H1 (cell line): ENCODE data around the gene KCTD10. TPM values are rescaled to one million over a fixed set of nuclear protein-coding genes. Genes with fewer than 3 reads are reported as not detected.
A peak's percentile ranks its signal among the peaks of the same experiment; 100 is the strongest.

Source experiments
- CTCF ChIA-PET: fragments of 300-600 bp; sonication (Branson Sonifier 250); formaldehyde crosslinking; loops from one replicate; lab custom pipeline; 2021; ENCODE audit not compliant: partially characterized antibody; lab: Charles Lee
- POLR2A ChIA-PET: fragments of 300-600 bp; sonication (Branson Sonifier 250); formaldehyde crosslinking; loops from one replicate; lab custom pipeline; 2021; ENCODE audit warnings: inconsistent platforms; ENCODE audit not compliant: partially characterized antibody; lab: Charles Lee
- DNase-seq, 2 experiments: peaks; one replicate each; pipeline versions ENCODE4 v3.0.0 to v3.0.0-alpha.2; 2010 to 2022; ENCODE audit warnings: low spot score in 2 of 2, low read depth in 1 of 2, mixed read lengths in 1 of 2
- FAIRE-seq: peaks from 2 replicates; lab custom pipeline; 2011; peaks lifted over from hg19 to GRCh38; lab: Jason Lieb, UNC
- H2AFZ ChIP-seq: 2 replicates; pipeline ENCODE4 v1.8.1; 2012; ENCODE audit warnings: low read length, inconsistent platforms
- H2AK5ac ChIP-seq: 2 replicates; pipeline ENCODE4 v1.6.1; 2013; ENCODE audit warnings: low read depth, low read length
- H2BK120ac ChIP-seq: replicated peaks from 2 replicates; pipeline ENCODE3; 2013; ENCODE audit warnings: low read depth, low read length, inconsistent platforms
- H2BK12ac ChIP-seq: 2 replicates; pipeline ENCODE4 v1.6.1; 2013; ENCODE audit warnings: low read depth, low read length
- H2BK15ac ChIP-seq: 2 replicates; pipeline ENCODE4 v1.6.1; 2013; ENCODE audit warnings: low read length
- H2BK20ac ChIP-seq: 2 replicates; pipeline ENCODE4 v1.6.1; 2013; ENCODE audit warnings: low read length
- H2BK5ac ChIP-seq: 2 replicates; pipeline ENCODE4 v1.6.1; 2013; ENCODE audit warnings: low read depth, low read length
- H3K14ac ChIP-seq: 2 replicates; pipeline ENCODE4 v1.6.1; 2013; ENCODE audit warnings: inconsistent platforms; ENCODE audit not compliant: insufficient read length
- H3K18ac ChIP-seq: 2 replicates; pipeline ENCODE4 v1.6.1; 2013; ENCODE audit warnings: low read length; ENCODE audit errors: extremely low read depth
- H3K23ac ChIP-seq: 2 replicates; pipeline ENCODE4 v1.6.1; 2013; ENCODE audit warnings: inconsistent platforms; ENCODE audit not compliant: insufficient read length
- H3K23me2 ChIP-seq: 2 replicates; pipeline ENCODE4 v1.6.1; 2013; ENCODE audit warnings: low read depth, low read length
- H3K27ac ChIP-seq: 2 replicates; pipeline ENCODE4 v1.6.1; 2011; ENCODE audit warnings: low read depth, low read length, inconsistent platforms
- H3K27me3 ChIP-seq, 4 experiments: replicated peaks in 1 of 4; 1 replicate in 1 of 4; 2 replicates in 3 of 4; pipeline versions ENCODE4 v1.6.1 to v1.8.1; 2011 to 2013; ENCODE audit warnings: low read length in 3 of 4, mild to moderate bottlenecking in 3 of 4, inconsistent platforms in 2 of 4, mixed read lengths in 2 of 4, moderate library complexity in 1 of 4; ENCODE audit not compliant: control insufficient read depth in 3 of 4, insufficient read depth in 3 of 4; ENCODE audit errors: extremely low read depth in 1 of 4
- H3K36me3 ChIP-seq, 4 experiments: 2 replicates each; pipeline versions ENCODE4 v1.6.1 to v1.8.1; 2011 to 2013; ENCODE audit warnings: mild to moderate bottlenecking in 4 of 4, low read length in 3 of 4, moderate library complexity in 2 of 4, control low read depth in 1 of 4, inconsistent platforms in 1 of 4; ENCODE audit not compliant: insufficient read depth in 4 of 4, control insufficient read depth in 2 of 4
- H3K4ac ChIP-seq: replicated peaks from 2 replicates; pipeline ENCODE3; 2013; ENCODE audit warnings: low read length, low read depth, mixed read lengths, inconsistent platforms; ENCODE audit not compliant: insufficient read length
- H3K4me1 ChIP-seq, 4 experiments: replicated peaks in 1 of 4; 1 replicate in 1 of 4; 2 replicates in 3 of 4; pipeline versions ENCODE4 v1.6.1 to v1.8.1; 2011 to 2013; ENCODE audit warnings: low read length in 3 of 4, inconsistent platforms in 2 of 4, mixed read lengths in 1 of 4; ENCODE audit not compliant: insufficient read depth in 4 of 4, control insufficient read depth in 3 of 4
- H3K4me2 ChIP-seq, 2 experiments: 2 replicates each; pipeline versions ENCODE4 v1.6.1 to v1.8.1; 2011 to 2013; ENCODE audit warnings: low read depth in 2 of 2, low read length in 2 of 2, control low read depth in 1 of 2, inconsistent platforms in 1 of 2, mild to moderate bottlenecking in 1 of 2; ENCODE audit not compliant: insufficient read depth in 1 of 2
- H3K4me3 ChIP-seq, 4 experiments: fragments of 200-600, 300-600 bp in 1 of 4; sonication (generic), shearing (Covaris generic), sonication (Bioruptor Twin) in 1 of 4; 2 replicates each; pipeline versions ENCODE4 v1.5.1 to v1.8.1; 2011 to 2016; ENCODE audit warnings: low read length in 4 of 4, low read depth in 3 of 4, control low read depth in 2 of 4, inconsistent platforms in 2 of 4, mild to moderate bottlenecking in 2 of 4, mixed read lengths in 1 of 4, moderate library complexity in 1 of 4; ENCODE audit not compliant: insufficient read depth in 2 of 4; ENCODE audit errors: extremely low read depth in 1 of 4
- H3K56ac ChIP-seq: replicated peaks from 2 replicates; pipeline ENCODE3; 2013; ENCODE audit warnings: low read depth, mild to moderate bottlenecking, mixed read lengths, low read length, inconsistent platforms; ENCODE audit not compliant: insufficient read length
- H3K79me1 ChIP-seq: 2 replicates; pipeline ENCODE4 v1.6.1; 2013; ENCODE audit warnings: low read depth, low read length, control low read depth
- H3K79me2 ChIP-seq, 2 experiments: 2 replicates each; pipeline versions ENCODE4 v1.6.1 to v1.8.1; 2012 to 2013; ENCODE audit warnings: low read length in 2 of 2, mild to moderate bottlenecking in 2 of 2, inconsistent platforms in 1 of 2; ENCODE audit not compliant: insufficient read depth in 2 of 2, control insufficient read depth in 1 of 2
- H3K9ac ChIP-seq, 4 experiments: replicated peaks in 1 of 4; 1 replicate in 1 of 4; 2 replicates in 3 of 4; pipeline versions ENCODE4 v1.6.1 to v1.8.1; 2011 to 2013; ENCODE audit warnings: low read depth in 3 of 4, low read length in 3 of 4, control low read depth in 2 of 4, mild to moderate bottlenecking in 2 of 4, moderate library complexity in 2 of 4, inconsistent platforms in 1 of 4; ENCODE audit errors: extremely low read depth in 1 of 4
- H3K9me3 ChIP-seq, 2 experiments: 2 replicates each; pipeline versions ENCODE4 v1.6.1 to v1.8.1; 2012 to 2013; ENCODE audit warnings: mild to moderate bottlenecking in 2 of 2, moderate library complexity in 2 of 2, control low read depth in 1 of 2, inconsistent platforms in 1 of 2, low read depth in 1 of 2, low read length in 1 of 2, mixed read lengths in 1 of 2; ENCODE audit not compliant: insufficient read depth in 2 of 2
- H4K20me1 ChIP-seq, 2 experiments: replicated peaks in 1 of 2; 2 replicates each; pipeline versions ENCODE3 to v1.8.1; 2011 to 2013; ENCODE audit warnings: inconsistent platforms in 2 of 2, low read length in 2 of 2, mild to moderate bottlenecking in 1 of 2; ENCODE audit not compliant: insufficient read depth in 2 of 2, control insufficient read depth in 1 of 2
- H4K5ac ChIP-seq: 2 replicates; pipeline ENCODE4 v1.6.1; 2013; ENCODE audit warnings: low read length, low read depth, mixed read lengths, inconsistent platforms; ENCODE audit not compliant: insufficient read length
- H4K8ac ChIP-seq: 2 replicates; pipeline ENCODE4 v1.8.0; 2013; ENCODE audit warnings: mild to moderate bottlenecking, moderate library complexity, low read length, inconsistent platforms; ENCODE audit not compliant: insufficient read depth; ENCODE audit errors: extremely low read depth
- H4K91ac ChIP-seq: replicated peaks from 2 replicates; pipeline ENCODE3; 2013; ENCODE audit warnings: low read length, mixed read lengths, inconsistent platforms; ENCODE audit not compliant: insufficient read length
- BRCA1 ChIP-seq: IDR thresholded peaks from 2 replicates; pipeline ENCODE4 v1.6.1; 2012; ENCODE audit warnings: low read depth, low read length, improper control_type of control experiment
- CREB1 ChIP-seq: IDR thresholded peaks from 2 replicates; pipeline ENCODE4 v1.6.1; 2012; ENCODE audit warnings: inconsistent platforms
- EZH2 ChIP-seq: fragments of 200-600 bp; sonication (generic); IDR thresholded peaks from 2 replicates; pipeline ENCODE4 v1.7.1; 2012; ENCODE audit warnings: low read depth, mild to moderate bottlenecking, moderate library complexity, low read length, inconsistent platforms; ENCODE audit not compliant: severe bottlenecking
- JUN ChIP-seq: IDR thresholded peaks from 2 replicates; pipeline ENCODE4 v1.6.1; 2011; ENCODE audit warnings: low read depth, mild to moderate bottlenecking, improper control_type of control experiment, low read length
- KDM4A ChIP-seq: IDR thresholded peaks from one replicate; pipeline ENCODE4 v1.7.1; 2012; ENCODE audit warnings: low read depth, mild to moderate bottlenecking, moderate library complexity, low read length, inconsistent platforms; ENCODE audit not compliant: severe bottlenecking
- KDM5A ChIP-seq: fragments of 200-600 bp; IDR thresholded peaks from 2 replicates; pipeline ENCODE4 v1.7.1; 2012; ENCODE audit warnings: mild to moderate bottlenecking, low read length, inconsistent platforms, mixed read lengths
- MAX ChIP-seq: IDR thresholded peaks from 2 replicates; pipeline ENCODE4 v1.6.1; 2012; ENCODE audit warnings: inconsistent platforms
- RBBP5 ChIP-seq: IDR thresholded peaks from 2 replicates; pipeline ENCODE4 v1.7.1; 2012; ENCODE audit warnings: low read depth, mild to moderate bottlenecking, inconsistent platforms, low read length, moderate library complexity, borderline replicate concordance
- RFX5 ChIP-seq: IDR thresholded peaks from 2 replicates; pipeline ENCODE4 v1.6.1; 2011; ENCODE audit warnings: low read depth, low read length, improper control_type of control experiment, borderline replicate concordance
- RNF2 ChIP-seq: fragments of 200-900, 300-1000 bp; sonication (generic); IDR thresholded peaks from 2 replicates; pipeline ENCODE4 v1.7.1; 2016; ENCODE audit warnings: borderline replicate concordance, low read depth, mild to moderate bottlenecking, antibody characterized with exemption, low read length; ENCODE audit not compliant: poor library complexity, severe bottlenecking; ENCODE audit errors: missing control alignments
- SP2 ChIP-seq: IDR thresholded peaks from 2 replicates; pipeline ENCODE4 v1.6.1; 2012; ENCODE audit warnings: mild to moderate bottlenecking, low read length, inconsistent platforms
- SUZ12 ChIP-seq: fragments of 200-600 bp; sonication (generic); IDR thresholded peaks from 2 replicates; pipeline ENCODE4 v1.6.1; 2012; ENCODE audit warnings: mild to moderate bottlenecking, inconsistent platforms, low read length, moderate library complexity, mixed read lengths
- TAF7 ChIP-seq: optimal IDR thresholded peaks from 2 replicates; pipeline ENCODE3; 2011; ENCODE audit warnings: low read depth, mild to moderate bottlenecking, inconsistent platforms, low read length, moderate library complexity, borderline replicate concordance
- TCF12 ChIP-seq: IDR thresholded peaks from 2 replicates; pipeline ENCODE4 v1.6.1; 2011; ENCODE audit warnings: low read depth, mild to moderate bottlenecking, low read length
- WGBS, 2 experiments: shearing (Covaris generic) in 1 of 2; methylation state at CpG; one replicate each; pipeline versions ENCODE4 v1.1.6 to v1.1.7; 2013 to 2015; ENCODE audit warnings: low lambda C conversion rate in 2 of 2, mixed read lengths in 2 of 2, inconsistent platforms in 1 of 2, low coverage in 1 of 2, missing lambda C conversion rate in 1 of 2; ENCODE audit not compliant: insufficient replicate concordance in 2 of 2, insufficient coverage in 1 of 2, insufficient read length in 1 of 2; ENCODE audit errors: extremely low coverage in 1 of 2, missing lambda C conversion rate in 1 of 2; 5-methylcytosine and 5-hydroxymethylcytosine counted together
- polyA plus RNA-seq, 7 experiments: library from polyadenylated mRNA; depleted of rRNA in 3 of 7; stranded (reverse) in 5 of 7; unstranded in 2 of 7; fragments of >200 nt in 5 of 7; fragments of 200-250 nt in 2 of 7; gene quantifications; 1 replicate in 5 of 7; 2 replicates in 1 of 7; 4 replicates in 1 of 7; pipeline versions ENCODE4 v1.2.1 to v1.2.3, GENCODE V29; 2011 to 2013; ENCODE audit warnings: missing spikeins in 2 of 7, mixed read lengths in 2 of 7
- total RNA-seq: library from RNA; stranded (reverse); fragmentation: NEBNext Ultra II Directional; extraction: Animal tissue kit (Norgen Biotek cat#: 25700); gene quantifications from 2 replicates; pipeline ENCODE4 v1.2.1, GENCODE V29; 2021

KCTD10 gene
- total and polyA plus RNA-seq, 2 of the 8 experiments (the other 6 are each of a cell fraction or from before 2014, with no cell fraction given), result 45.3 to 52.4 TPM

- no peaks in the 10 kb centered on the region for H3K23me2 ChIP-seq
- H3K27ac ChIP-seq, result no peak overlapping the region
- H2BK120ac ChIP-seq, result no peak overlapping the region
- H3K79me1 ChIP-seq, result peaks cover 3% of the 10 kb centered on the region
- H3K27me3 ChIP-seq, result no peaks in the 10 kb centered on the region
- no peak overlapping the region for H3K4me3 ChIP-seq
- no peak overlapping the region for H4K91ac ChIP-seq
- 91% methylated on average over 4 of the region's 4 CpGs; no CpG with 5 or more reads in 1 of the 2 experiments for WGBS, 2 experiments
- H4K5ac ChIP-seq, result no peak overlapping the region
- DNase-seq, result no peak
- no peak overlapping the region for H3K4ac ChIP-seq
- no peak overlapping the region for H2AK5ac ChIP-seq
- H3K9me3 ChIP-seq, result no peaks in the 10 kb centered on the region
- CTCF ChIA-PET, result interaction anchor here (0.7 to 17.4 kb wide), 16 partner anchors 9 to 323 kb away, joined by 3 to 181 read pairs (median 3); no protein-coding TSS in a partner anchor
- H2BK5ac ChIP-seq, result no peak overlapping the region; the same call in 1 of the 2 replicates
- H3K4me2 ChIP-seq, result no peak overlapping the region
- H3K14ac ChIP-seq, result no peak overlapping the region
- H3K4me1 ChIP-seq, result no peaks in the 10 kb centered on the region
- no peak for FAIRE-seq
- peaks cover 0 to 9% of the 10 kb centered on the region in 2 experiments; a peak in 2 of 4 replicates for H3K79me2 ChIP-seq
- H2BK20ac ChIP-seq, result no peak overlapping the region
- no peak overlapping the region for H2BK12ac ChIP-seq
- H3K23ac ChIP-seq, result no peak overlapping the region
- POLR2A ChIA-PET, result interaction anchor here (0.8 to 2.1 kb wide), 3 partner anchors 8 to 15 kb away, joined by 3 to 6 read pairs (median 4); no protein-coding TSS in a partner anchor
- no peak overlapping the region for H4K8ac ChIP-seq
- no peak overlapping the region for H2BK15ac ChIP-seq
- H2AFZ ChIP-seq, result no peak overlapping the region
- H3K9ac ChIP-seq, result 0 out of 7 replicates have a peak overlapping the region, but pooled peaks of 1 of the 4 experiments have one; percentile 8
- peaks cover 3 to 7% of the 10 kb centered on the region in 2 experiments for H4K20me1 ChIP-seq
- no peak overlapping the region for H3K56ac ChIP-seq
- H3K36me3 ChIP-seq, result peaks cover 23 to 62% (median 51%) of the 10 kb centered on the region in 4 experiments
- H3K18ac ChIP-seq, result no peak overlapping the region
- TF ChIP-seq MAX, result no peak
- no peak for TF ChIP-seq JUN
- no peak for TF ChIP-seq KDM5A
- no peak for TF ChIP-seq RFX5
- no peak for TF ChIP-seq EZH2
- TF ChIP-seq TCF12, result no peak
- TF ChIP-seq KDM4A, result no peak
- no peak for TF ChIP-seq BRCA1
- TF ChIP-seq SP2, result no peak
- no peak for TF ChIP-seq RNF2
- TF ChIP-seq RBBP5, result no peak
- TF ChIP-seq SUZ12, result no peak
- TF ChIP-seq CREB1, result no peak
- no peak for TF ChIP-seq TAF7
Observed at GRCh38 chr12:109450980-109451379, 26.1 kb downstream of the KCTD10 start.
